Measurements from ENCODE around the gene DDX18.

Gene DDX18

GRCh38 chr2:117859924-117860647 is 45.6 kb downstream of the DDX18 start:
- Histone ChIP-seq H3K27me3 (ENCODE audit: insufficient read depth, low read length) (no peaks in the 10 kb centered on the region), H3K4me3 (ENCODE audit: low read depth, low read length, poor library complexity, severe bottlenecking) (no peak overlapping the region), H3K36me3 (ENCODE audit: insufficient read depth, low read length) (no peaks in the 10 kb centered on the region), H3K9ac (ENCODE audit: low read length) (no peak overlapping the region), H3K79me2 (ENCODE audit: insufficient read depth, low read length) (no peaks in the 10 kb centered on the region), H3K27ac (ENCODE audit: low read depth, low read length, poor library complexity, severe bottlenecking) (no peak overlapping the region), H3K9me2 (ENCODE audit: low read depth, low read length) (no peaks in the 10 kb centered on the region), H3K9me3 (ENCODE audit: low read length) (no peaks in the 10 kb centered on the region), H2AFZ (ENCODE audit: low read length) (no peak overlapping the region), H3K4me2 (ENCODE audit: low read length) (no peak overlapping the region), H4K20me1 (ENCODE audit: insufficient read depth, low read length) (no peaks in the 10 kb centered on the region), H3K4me1 (ENCODE audit: insufficient read depth, low read length, severe bottlenecking) (no peaks in the 10 kb centered on the region), H3F3A (ENCODE audit: insufficient read depth, low read length) (no peaks in the 10 kb centered on the region)
- TF ChIP-seq CTCF (IDR thresholded peaks at IDR 0.05; ENCODE audit: low read length) (no peak), EZH2 (IDR thresholded peaks at IDR 0.05; ENCODE audit: borderline replicate concordance, low read length) (no peak)

- Histone ChIP-seq H3K36me3 (ENCODE audit: insufficient read depth, low read length) (no peaks in the 10 kb centered on the region), H3K27ac (ENCODE audit: low read depth, low read length, poor library complexity, severe bottlenecking) (no peak overlapping the region), H3K4me1 (ENCODE audit: insufficient read depth, low read length, severe bottlenecking) (no peaks in the 10 kb centered on the region), H3K9me3 (ENCODE audit: low read length) (no peaks in the 10 kb centered on the region), H4K20me1 (ENCODE audit: insufficient read depth, low read length) (no peaks in the 10 kb centered on the region), H3K4me2 (ENCODE audit: low read length) (no peak overlapping the region), H3K9me2 (ENCODE audit: low read depth, low read length) (no peaks in the 10 kb centered on the region), H3K79me2 (ENCODE audit: insufficient read depth, low read length) (no peaks in the 10 kb centered on the region), H3K27me3 (ENCODE audit: insufficient read depth, low read length) (no peaks in the 10 kb centered on the region), H3K9ac (ENCODE audit: low read length) (no peak overlapping the region), H2AFZ (ENCODE audit: low read length) (no peak overlapping the region), H3K4me3 (ENCODE audit: low read depth, low read length, poor library complexity, severe bottlenecking) (no peak overlapping the region), H3F3A (ENCODE audit: insufficient read depth, low read length) (no peaks in the 10 kb centered on the region)
- TF ChIP-seq CTCF (IDR thresholded peaks at IDR 0.05; ENCODE audit: low read length) = no peak
- no peak for TF ChIP-seq EZH2 (IDR thresholded peaks at IDR 0.05; ENCODE audit: borderline replicate concordance, low read length)
Observed at GRCh38 chr2:117862459-117862858, 48.0 kb downstream of the DDX18 start.

DNA sequence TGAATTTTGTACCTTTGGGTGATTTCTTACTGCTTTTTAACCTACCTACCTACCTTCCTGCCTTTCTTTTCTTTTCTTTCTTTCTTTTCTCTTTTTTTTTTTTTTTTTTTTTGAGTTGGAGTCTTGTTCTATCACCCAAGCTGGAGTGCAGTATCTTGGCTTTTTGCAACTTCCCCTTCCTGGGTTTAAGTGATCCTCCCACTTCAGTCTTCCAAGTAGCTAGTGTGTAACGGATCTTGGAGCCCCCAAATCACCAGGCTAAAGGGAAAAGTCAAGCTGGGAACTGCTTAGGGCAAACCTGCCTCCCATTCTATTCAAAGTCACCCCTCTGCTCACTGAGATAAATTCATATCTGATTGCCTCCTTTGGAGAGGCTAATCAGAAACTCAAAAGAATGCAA is 61.3 kb downstream of the DDX18 start:
- H4K20me1 ChIP-seq (ENCODE audit: insufficient read depth, low read length) = no peaks in the 10 kb centered on the region
- no peak overlapping the region for H3K27ac ChIP-seq (ENCODE audit: low read depth, low read length, poor library complexity, severe bottlenecking)
- no peaks in the 10 kb centered on the region for H3F3A ChIP-seq (ENCODE audit: insufficient read depth, low read length)
- TF ChIP-seq CTCF (IDR thresholded peaks at IDR 0.05; ENCODE audit: low read length) (no peak), EZH2 (IDR thresholded peaks at IDR 0.05; ENCODE audit: borderline replicate concordance, low read length) (no peak)
- no peaks in the 10 kb centered on the region for H3K36me3 ChIP-seq (ENCODE audit: insufficient read depth, low read length)
- no peaks in the 10 kb centered on the region for H3K4me1 ChIP-seq (ENCODE audit: insufficient read depth, low read length, severe bottlenecking)
- no peak overlapping the region for H3K4me2 ChIP-seq (ENCODE audit: low read length)
- H3K9me2 ChIP-seq (ENCODE audit: low read depth, low read length) = no peaks in the 10 kb centered on the region
- no peak overlapping the region for H3K4me3 ChIP-seq (ENCODE audit: low read depth, low read length, poor library complexity, severe bottlenecking)
- no peaks in the 10 kb centered on the region for H3K9me3 ChIP-seq (ENCODE audit: low read length)
- H2AFZ ChIP-seq (ENCODE audit: low read length) = no peak overlapping the region
- no peaks in the 10 kb centered on the region for H3K79me2 ChIP-seq (ENCODE audit: insufficient read depth, low read length)
- H3K9ac ChIP-seq (ENCODE audit: low read length) = no peak overlapping the region
- no peaks in the 10 kb centered on the region for H3K27me3 ChIP-seq (ENCODE audit: insufficient read depth, low read length)

Data from OCI-LY1 (cell line).